Osteocyte (in vitro differentiated cells): ENCODE measurements around the gene SNAP29. TPM values are rescaled to one million over a fixed set of nuclear protein-coding genes. Genes with fewer than 3 reads are reported as not detected.
"Not testable (repeated sequence)": the region's sequence is repeated elsewhere in the genome, so short reads cannot be mapped to it uniquely, and the experiment has no call there.

Experiments
- DNase-seq: peaks from one replicate; pipeline ENCODE4 v3.0.0; 2021; ENCODE audit warnings: mixed read lengths; ENCODE audit not compliant: unreplicated experiment; ENCODE audit errors: extremely low spot score
- H3K27ac Mint-ChIP-seq: one replicate; pipeline ENCODE4 v1.8.0; 2021; ENCODE audit warnings: mild to moderate bottlenecking, mixed read lengths; ENCODE audit not compliant: unreplicated experiment
- H3K27me3 Mint-ChIP-seq: one replicate; pipeline ENCODE4 v1.8.0; 2021; ENCODE audit warnings: mixed read lengths; ENCODE audit not compliant: unreplicated experiment
- H3K36me3 Mint-ChIP-seq: one replicate; pipeline ENCODE4 v1.8.0; 2021; ENCODE audit warnings: mixed read lengths; ENCODE audit not compliant: unreplicated experiment
- H3K4me1 Mint-ChIP-seq: one replicate; pipeline ENCODE4 v1.8.0; 2021; ENCODE audit warnings: mixed read lengths; ENCODE audit not compliant: unreplicated experiment
- H3K4me3 Mint-ChIP-seq: one replicate; pipeline ENCODE4 v1.8.0; 2021; ENCODE audit warnings: mild to moderate bottlenecking, moderate library complexity, mixed read lengths; ENCODE audit not compliant: unreplicated experiment
- H3K9me3 Mint-ChIP-seq: one replicate; pipeline ENCODE4 v1.8.0; 2021; ENCODE audit warnings: mixed read lengths; ENCODE audit not compliant: unreplicated experiment
- CTCF ChIP-seq: fragments of 200-600 bp; sonication (generic); IDR thresholded peaks from 2 replicates; pipeline ENCODE4 v1.5.0; 2021; ENCODE audit warnings: antibody characterized with exemption, mild to moderate bottlenecking, moderate library complexity
- total RNA-seq: library from RNA; stranded (reverse); gene quantifications from 2 replicates; pipeline ENCODE4 v1.2.1, GENCODE V29; 2021

SNAP29 gene
- total RNA-seq, 1 donor from 2014 or later: 30.0 TPM

GRCh38 chr22:20818471-20818870 lies 40.3 kb upstream of the SNAP29 start:
- H3K4me1 Mint-ChIP-seq: no peaks in the 10 kb centered on the region
- H3K27ac Mint-ChIP-seq: no peak overlapping the region

GRCh38 chr22:20819471-20819870 lies 39.3 kb upstream of the SNAP29 start:
- H3K4me1 Mint-ChIP-seq: no peaks in the 10 kb centered on the region
- TF ChIP-seq CTCF: no peak
- no peak overlapping the region for H3K4me3 Mint-ChIP-seq
- peaks cover 30% of the 10 kb centered on the region for H3K36me3 Mint-ChIP-seq
- H3K27me3 Mint-ChIP-seq: no peaks in the 10 kb centered on the region
- H3K9me3 Mint-ChIP-seq: no peaks in the 10 kb centered on the region
- no peak for DNase-seq
- no peak overlapping the region for H3K27ac Mint-ChIP-seq

More at GRCh38 chr22:20818471-20818870, 40.3 kb upstream of the SNAP29 start:
- TF ChIP-seq CTCF: no peak
- no peaks in the 10 kb centered on the region for H3K9me3 Mint-ChIP-seq
- H3K36me3 Mint-ChIP-seq: peaks cover 36% of the 10 kb centered on the region
- H3K27me3 Mint-ChIP-seq: no peaks in the 10 kb centered on the region
- no peak overlapping the region for H3K4me3 Mint-ChIP-seq
- DNase-seq: no peak

- not testable (repeated sequence) for DNase-seq
Observed at GRCh38 chr22:20821717-20822239, 37.0 kb upstream of the SNAP29 start.

GRCh38 chr22:20822240-20822639 lies 36.6 kb upstream of the SNAP29 start:
- H3K4me3 Mint-ChIP-seq: no peak overlapping the region
- no peaks in the 10 kb centered on the region for H3K27me3 Mint-ChIP-seq
- peaks cover 21% of the 10 kb centered on the region for H3K36me3 Mint-ChIP-seq
- no peaks in the 10 kb centered on the region for H3K4me1 Mint-ChIP-seq
- no peak for DNase-seq
- no peak for TF ChIP-seq CTCF
- H3K9me3 Mint-ChIP-seq: no peaks in the 10 kb centered on the region
- H3K27ac Mint-ChIP-seq: no peak overlapping the region

More at GRCh38 chr22:20821717-20822239, 37.0 kb upstream of the SNAP29 start:
- peaks cover 25% of the 10 kb centered on the region for H3K36me3 Mint-ChIP-seq
- H3K9me3 Mint-ChIP-seq, H3K4me1 Mint-ChIP-seq, H3K27ac Mint-ChIP-seq, H3K27me3 Mint-ChIP-seq, H3K4me3 Mint-ChIP-seq: not testable (repeated sequence)

GRCh38 chr22:20823264-20823663 lies 35.5 kb upstream of the SNAP29 start:
- H3K36me3 Mint-ChIP-seq: peaks cover 24% of the 10 kb centered on the region
- no peak overlapping the region for H3K4me3 Mint-ChIP-seq
- no peak overlapping the region for H3K27ac Mint-ChIP-seq

GRCh38 chr22:20825216-20825615 lies 33.6 kb upstream of the SNAP29 start:
- not testable (repeated sequence) for H3K9me3 Mint-ChIP-seq, H3K4me3 Mint-ChIP-seq, H3K27ac Mint-ChIP-seq, H3K4me1 Mint-ChIP-seq, H3K27me3 Mint-ChIP-seq, DNase-seq
- H3K36me3 Mint-ChIP-seq: peaks cover 25% of the 10 kb centered on the region

More at GRCh38 chr22:20823264-20823663, 35.5 kb upstream of the SNAP29 start:
- H3K27me3 Mint-ChIP-seq: no peaks in the 10 kb centered on the region
- H3K9me3 Mint-ChIP-seq: no peaks in the 10 kb centered on the region
- H3K4me1 Mint-ChIP-seq: no peaks in the 10 kb centered on the region
- DNase-seq: no peak
- no peak for TF ChIP-seq CTCF
